ENCODE results near the gene TBKBP1.
A peak's percentile ranks its signal among the peaks of the same experiment; 100 is the strongest.

The TBKBP1 gene

DNA sequence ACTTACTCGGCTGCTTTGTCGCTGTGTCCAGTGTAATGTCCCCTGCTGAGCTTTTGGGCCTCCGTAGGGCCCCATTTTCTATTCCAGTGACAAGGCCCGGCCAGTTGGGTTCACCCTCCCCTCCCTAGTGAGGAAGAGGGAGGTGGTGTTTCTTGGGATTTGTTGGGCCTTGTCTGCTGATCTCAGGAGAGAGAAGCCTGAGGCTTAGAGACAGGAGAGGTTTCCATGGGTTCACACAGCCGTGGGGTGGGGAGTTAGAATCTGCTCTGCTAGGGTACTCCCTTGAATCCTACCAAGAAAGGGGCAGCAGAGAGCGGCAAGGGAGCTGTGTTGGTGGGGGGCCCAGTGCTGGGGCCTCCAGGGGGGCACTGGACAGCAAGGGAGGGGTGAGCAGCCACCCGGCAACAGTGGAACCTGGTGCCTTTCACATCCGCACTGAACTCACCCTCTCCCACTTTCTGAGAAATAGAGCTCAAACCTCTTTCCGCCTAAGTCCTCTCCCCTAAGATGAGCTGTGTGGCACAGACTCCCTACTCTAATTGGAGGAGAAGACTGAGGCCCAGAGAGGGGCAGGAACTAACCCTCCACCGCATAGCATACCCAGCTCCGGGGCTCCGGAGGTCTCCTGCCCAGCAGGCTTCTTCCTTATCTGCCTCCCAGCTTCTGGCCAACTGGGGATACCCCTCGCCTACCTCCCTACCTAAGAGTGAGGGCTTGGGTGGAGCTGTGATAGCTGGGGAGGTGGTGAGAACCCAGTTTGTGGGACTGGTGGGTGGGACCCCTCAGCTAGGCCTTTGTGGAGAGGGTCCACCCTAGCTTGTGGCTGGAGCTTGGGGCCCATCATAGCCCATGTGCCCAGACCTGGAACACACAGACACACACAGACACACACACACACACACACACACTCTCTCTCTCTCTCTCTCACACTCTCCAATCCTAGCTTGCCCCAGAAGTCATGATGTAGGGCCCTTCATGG, 6.8 kb downstream of the TBKBP1 start:
- DNase-seq: peak; percentile 19

DNA sequence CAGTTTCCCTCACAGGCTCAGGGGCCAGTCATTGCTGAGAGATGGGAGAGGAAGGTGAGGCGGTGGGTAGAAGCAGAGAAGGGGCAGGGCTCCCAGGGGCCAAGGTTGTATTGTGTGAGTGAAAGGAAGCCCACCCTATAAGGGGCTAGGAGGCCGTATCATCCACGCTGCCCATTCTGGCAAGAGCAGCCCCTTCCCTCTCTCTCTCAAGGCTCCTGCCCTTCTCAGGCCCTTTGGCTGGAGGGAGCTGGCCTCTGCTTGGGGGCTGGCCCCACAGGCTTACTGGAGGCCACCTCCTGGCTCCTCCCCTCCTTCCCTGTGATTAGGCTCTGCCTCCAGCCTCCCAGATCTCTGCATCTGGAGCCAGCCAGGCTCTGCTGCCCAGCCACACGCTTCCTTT, 7.6 kb downstream of the TBKBP1 start:
- DNase-seq: no peak

DNA sequence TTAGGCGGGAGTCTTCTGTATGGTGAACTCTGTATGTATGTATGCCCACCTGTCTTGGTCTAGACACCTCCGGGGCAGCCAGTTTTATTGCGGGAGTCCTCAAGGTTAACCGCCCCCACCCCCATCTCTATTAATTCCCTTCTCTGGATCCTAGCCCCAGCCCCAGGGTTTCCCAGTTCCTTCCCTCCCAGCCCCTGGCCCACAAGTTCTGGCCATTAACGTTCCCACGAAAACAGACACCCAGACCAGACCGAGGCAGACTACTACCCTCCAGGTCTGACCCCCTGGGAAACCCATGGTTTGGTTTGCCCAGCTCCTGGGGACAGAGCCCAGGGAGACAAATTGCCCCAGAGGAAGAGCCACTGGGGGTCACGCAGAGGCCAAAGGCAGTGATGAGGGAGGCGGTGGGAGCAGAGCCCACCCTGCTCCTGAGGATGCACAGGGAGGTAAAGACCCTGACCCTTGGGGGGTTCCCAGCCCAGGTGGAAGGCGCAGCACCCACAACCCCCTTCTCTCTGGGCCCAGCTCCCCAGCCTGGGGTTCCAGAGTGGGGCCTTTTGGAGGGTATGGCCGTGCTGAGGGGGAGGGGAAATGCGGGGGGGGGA, 8.5 kb downstream of the TBKBP1 start:
- no peak for DNase-seq

DNA sequence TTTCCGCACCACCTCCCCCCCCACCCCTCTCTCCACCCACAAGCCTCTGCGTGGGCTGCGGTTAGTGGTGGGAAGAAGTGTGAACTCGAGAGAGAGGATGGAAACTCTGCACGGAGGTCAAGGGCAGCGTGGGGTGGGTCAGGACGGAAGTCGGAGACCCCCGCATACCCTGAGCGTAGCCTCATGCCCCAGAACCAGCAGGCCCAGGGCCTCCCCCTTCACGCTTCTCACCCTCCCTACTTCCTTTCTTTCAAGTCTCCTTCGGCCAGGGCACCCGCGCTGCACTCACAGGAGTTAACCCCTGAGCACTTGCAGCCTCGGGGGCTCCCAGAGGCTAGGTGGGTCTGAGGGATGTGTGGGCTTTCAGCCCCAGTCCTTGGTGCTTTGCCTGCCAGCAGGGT, 9.2 kb downstream of the TBKBP1 start:
- DNase-seq: no peak

DNA sequence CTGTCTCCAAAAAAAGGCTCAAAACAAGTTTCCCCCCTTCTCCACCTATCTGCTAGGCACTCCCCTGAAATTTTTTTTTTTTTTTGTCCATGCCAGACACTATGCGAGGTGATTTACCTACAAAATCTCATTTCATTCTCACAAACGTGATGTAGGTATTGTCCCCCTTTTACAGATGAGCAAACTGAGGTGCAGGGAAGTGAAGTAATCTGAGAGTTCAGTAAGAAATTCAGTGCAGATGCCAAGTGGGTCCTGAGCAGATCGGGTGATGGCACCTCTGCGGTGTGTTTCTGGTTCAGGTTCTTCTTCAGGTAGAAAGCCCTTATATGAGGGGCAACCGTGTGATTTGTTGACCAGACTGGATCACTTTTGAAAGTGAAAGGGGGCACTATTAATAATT, 9.7 kb downstream of the TBKBP1 start:
- DNase-seq: no peak

DNA sequence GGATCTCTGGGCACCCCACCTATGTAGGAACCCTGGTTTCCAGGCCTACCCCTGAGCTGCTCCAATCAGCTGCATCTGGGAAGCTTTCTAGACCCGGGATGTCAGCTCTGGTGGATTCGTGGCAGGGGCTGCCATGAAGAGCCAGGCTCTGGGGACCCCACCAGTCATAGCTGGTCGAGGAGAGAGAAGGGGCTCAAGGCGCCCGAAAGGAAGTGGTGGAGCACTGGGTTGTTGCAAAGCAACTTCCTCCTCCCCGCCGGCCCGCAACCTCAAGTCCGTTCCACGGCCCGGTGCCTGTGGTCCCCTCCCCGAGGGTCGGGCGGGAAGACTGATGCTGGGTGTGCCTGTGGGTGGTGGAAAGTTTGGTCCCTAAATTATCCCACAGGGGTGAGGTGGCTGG, 10.2 kb downstream of the TBKBP1 start:
- DNase-seq: peak; percentile 21

DNA sequence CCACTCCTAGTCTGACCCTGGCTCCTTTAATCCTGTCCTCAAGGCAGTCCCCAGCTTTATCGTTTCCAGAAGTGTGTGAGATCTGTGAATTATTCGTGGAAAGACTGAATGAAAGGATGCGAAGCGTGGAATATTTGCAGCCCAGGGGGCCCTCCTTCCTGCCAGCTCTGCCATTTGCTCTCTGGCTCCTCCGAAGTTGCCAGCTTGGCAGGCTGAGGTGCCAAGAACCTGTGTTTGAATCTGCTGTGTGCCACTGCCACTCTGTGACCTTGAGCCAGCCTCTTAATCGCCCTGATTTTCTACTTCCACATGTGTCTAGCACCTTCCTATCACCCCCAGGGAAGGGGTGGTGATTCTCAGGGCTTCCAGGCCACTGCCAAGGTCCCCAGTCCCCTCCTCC, 10.8 kb downstream of the TBKBP1 start:
- peak; percentile 12 for DNase-seq

DNA sequence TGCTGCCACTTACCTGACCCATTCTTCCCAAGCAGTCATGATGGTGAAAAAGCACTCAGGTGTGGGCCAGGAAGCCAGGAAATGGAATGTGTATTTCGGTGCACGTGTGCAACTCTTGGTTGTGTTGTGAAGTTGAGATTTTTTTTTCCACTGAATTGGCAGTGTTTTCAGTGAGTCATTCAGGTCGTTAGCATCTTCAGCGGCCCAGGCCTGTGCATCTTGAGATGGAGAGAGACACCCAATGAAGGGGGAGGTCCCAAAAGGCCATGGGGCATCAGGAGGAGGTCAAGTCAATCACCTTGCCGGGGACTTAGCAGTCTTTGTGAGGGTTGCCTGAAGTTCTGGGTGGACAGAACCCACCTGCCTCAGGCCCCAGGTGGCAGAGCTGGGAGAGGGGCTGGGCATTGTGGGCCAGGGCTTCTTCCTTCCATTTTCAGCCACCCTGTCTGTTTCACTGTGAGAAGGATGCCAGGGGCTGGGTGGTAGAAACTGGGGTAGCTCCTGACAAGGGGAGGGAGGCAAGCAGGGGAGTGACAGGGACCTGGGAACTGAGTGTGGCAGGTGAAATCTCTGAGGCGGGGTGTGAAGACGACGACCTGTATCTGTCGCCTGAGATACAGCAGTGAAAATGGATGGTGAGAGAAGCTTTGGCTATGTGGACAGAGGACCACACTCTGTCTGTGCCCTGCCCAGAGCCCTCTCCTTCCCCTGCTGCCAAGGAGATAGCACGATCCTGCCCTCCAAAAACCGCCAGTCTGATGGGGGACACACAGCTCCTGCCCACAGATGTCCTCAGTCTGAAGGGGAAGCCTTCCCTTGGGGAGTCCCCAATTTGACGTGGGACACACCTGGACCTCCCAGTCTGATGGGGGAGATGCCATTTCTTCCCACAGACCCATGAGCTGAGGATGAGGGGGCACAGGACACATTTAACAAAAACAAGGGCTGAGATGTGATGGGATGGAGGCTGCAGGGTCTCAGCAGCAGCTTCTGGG, 11.9 kb downstream of the TBKBP1 start:
- DNase-seq: peak; percentile 7

DNA sequence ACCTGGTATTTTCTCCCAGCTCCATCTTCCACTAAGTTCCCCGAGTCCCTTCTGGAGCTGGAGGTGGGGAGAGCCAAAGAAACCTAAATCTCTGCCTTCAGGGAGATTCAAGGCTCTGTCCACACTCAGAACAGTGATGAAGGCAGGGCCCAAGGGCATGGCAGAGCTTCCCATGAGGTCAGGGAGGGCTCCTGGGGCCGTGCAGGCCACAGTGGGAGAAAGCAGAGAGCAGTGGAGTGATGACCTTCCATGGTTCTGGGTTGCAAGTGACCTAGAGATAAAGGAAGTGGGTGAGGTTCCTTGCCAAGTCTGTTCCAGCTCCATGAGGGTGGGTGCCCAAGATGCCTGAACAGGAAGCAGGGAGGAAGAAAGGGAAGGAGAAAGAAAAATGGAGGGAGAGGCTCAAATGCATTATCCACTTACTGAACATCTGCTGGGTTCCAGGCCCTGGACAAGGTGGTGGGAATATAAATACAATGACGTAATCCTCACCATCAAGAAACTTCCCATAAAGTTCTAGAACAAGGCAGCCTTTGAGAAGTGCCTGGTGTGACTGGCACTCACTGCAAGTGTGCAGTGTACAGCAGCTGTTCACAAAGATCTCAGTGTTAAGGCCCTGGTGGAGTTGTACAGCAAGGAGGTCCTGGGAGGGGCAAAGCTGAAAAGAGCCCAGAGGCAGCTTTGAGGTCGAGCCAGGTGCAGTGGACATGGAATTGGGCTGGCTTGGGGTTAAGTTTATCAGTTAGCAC, 13.3 kb downstream of the TBKBP1 start:
- DNase-seq: peak; percentile 52

DNA sequence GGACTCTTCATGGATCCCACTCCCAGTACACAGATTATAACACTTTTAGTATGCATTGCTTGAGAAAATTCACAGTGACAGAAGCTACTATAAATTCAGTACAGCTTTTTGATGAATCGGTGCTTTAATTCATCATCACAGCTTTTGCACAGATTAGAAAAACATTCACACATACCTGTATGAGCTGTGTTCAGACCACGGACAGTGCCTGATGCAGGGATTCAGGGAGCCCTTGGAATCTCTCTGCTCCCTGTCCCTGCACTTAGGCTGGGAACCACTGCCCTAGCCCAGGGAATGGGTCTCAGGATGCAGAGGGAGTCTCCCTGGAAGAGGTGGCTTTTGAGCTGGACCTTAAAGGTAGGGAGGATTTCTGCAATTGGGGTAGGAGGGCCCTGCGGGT, 13.9 kb downstream of the TBKBP1 start:
- no peak for DNase-seq

DNA sequence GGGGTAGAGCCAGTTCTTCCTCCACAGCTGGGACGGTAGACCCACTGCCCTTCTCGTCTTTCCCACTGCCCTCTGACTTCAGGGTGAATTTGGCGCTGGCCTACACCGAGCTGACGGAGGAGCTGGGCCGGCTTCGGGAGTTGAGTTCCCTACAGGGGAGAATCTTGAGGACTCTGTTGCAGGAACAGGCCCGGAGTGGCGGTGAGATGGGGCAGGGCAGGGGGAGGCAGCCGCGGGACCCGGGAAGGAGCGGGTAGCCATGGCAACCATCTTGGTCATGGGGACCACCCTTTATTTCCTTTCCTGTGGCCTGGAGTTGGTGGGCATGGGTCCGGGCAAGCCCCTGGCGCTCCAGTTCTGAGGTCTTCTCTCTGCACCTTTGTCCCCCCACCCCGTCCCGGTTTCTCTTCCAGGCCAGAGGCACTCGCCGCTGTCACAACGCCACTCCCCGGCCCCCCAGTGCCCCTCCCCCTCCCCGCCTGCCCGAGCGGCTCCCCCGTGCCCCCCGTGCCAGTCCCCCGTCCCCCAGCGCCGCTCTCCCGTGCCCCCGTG, 14.4 kb downstream of the TBKBP1 start:
- DNase-seq: no peak

DNA sequence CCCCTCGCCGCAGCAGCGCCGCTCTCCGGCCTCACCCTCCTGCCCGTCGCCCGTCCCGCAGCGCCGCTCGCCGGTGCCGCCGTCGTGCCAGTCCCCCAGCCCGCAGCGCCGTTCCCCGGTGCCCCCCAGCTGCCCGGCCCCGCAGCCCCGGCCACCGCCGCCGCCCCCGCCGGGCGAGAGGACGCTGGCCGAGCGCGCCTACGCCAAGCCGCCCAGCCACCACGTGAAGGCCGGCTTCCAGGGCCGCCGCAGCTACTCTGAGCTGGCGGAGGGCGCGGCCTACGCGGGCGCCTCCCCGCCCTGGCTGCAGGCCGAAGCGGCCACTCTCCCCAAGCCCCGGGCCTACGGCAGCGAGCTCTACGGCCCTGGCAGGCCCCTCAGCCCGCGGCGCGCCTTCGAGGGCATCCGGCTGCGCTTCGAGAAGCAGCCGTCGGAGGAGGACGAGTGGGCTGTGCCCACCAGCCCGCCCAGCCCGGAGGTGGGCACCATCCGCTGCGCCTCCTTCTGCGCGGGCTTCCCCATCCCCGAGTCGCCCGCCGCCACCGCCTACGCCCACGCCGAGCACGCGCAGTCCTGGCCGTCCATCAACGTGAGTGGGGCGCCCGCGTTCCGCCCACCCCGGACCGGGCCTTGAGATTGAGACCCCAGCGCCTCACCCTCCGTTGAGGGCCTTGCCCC, 15.0 kb downstream of the TBKBP1 start:
- DNase-seq: peak; percentile 72

DNA sequence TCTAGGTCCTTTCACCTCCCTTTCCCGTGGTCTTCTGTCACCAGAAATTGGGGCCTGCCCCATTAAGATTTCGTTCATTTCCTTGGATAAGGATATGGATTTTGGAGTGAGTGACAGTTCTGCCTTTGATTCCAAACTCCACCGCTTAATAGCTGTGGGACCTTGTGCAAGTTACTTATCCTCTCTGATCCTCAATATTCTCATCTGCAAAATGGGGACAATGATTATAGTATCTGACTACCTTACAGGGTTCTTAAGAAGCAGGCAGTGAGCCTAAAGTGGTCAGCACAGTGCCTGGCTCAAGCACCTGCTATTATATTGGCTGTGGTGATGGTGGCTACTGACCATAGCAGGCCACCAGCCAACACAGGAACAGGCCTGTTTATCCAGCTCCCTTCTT, 15.6 kb downstream of the TBKBP1 start:
- DNase-seq: no peak

DNA sequence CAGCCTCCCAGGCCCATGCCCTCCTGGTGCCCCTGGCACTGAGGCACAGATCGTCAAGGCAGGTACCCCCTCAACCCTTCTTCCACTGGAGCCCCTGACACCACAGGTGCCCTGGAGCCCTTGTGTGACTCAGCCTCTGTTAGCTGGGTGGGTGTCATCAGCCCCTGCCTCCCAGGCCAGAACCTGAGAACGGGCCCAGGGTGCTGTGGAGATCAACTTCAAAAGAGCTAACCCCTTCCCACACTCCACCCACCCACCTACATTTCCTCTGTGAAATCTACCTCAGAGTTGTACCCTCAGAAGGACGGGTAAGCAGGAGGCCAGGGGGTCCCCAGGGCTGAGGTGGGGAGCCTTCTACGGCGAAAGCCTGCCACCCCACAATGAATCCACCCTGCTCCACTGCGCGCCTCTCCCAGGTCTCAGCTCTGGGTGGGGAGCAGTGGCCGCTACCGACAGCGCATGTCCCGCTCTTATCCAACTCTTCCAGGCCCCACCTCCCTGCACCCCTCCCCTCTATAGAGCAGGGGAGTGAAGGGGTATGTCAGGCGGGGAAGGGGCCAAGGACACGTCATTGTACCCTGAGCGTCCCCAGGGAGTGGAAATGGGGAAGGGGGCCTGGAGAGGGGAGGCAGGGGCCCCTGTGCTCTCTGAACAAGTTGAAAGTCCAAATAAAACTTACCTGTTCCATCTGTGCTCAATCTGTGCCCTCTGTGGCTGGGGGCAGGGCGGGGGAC, 17.6 kb downstream of the TBKBP1 start:
- no peak for DNase-seq

DNA sequence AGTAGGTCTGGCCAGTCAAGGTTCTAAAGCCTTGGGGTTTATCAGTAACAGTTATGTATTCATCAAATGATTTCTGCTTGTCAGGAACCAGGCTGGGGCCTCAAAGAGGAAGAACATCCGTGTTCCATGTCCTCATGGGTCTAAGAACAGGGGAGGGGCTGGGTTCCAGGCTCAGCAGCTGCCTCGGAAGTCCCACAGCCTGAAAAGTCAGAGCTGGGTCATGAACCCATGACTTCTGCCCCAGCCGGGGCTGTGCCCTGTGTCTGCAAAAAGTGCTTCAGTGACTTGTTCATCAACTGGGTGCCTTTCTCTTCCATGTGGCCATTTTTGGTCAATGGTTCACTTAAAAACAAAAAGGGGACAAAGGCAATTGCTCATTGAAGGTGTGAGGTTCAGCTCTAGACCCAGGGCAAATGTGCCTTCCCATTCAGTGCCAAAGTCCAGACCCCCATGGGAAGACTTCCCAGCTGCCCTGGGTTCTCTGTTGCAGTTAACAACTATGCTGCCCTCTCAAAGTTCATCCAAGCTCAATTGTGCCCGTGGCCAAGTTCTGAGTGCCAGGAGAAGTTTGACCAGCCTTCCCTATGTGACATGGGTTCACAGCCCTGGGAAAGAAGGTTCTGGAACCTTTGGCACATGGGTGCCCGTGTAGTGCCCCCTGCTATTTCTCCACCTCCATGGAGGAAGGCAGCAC, 18.5 kb downstream of the TBKBP1 start:
- DNase-seq: no peak

DNA sequence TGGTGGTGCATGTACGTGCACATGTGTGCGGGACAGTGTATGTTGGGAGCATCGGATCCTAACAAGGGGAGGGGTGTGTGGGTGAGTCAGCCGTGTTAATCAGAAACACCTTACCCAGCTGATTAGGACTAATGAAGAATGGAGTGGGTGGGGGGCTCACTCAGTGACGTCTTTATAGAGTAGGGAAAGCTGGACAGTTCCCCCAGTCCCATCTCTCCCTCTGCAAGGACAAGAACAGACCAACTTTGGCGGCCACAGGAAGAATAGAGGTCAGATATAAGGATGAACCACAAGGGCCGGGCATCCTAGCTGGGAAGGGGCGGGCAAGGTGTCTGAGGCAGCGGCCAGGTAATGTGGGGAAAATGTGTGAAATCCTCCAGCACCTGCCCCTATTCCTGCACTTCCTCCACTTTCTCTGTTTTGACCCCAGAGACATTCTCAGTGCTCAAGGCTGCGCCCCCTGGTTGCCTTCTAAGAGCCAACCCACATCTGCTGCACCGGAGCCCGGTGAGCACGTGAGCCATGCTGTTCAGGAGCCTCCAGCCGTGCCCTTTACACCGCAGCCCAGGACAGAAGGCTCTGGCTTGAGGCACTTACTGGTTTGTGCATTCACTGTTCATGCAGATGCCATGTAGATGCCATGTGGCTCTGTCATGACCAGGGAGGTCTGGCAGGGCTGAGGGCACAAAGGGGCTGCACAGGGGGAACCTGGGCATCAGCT, 20.2 kb downstream of the TBKBP1 start:
- no peak for DNase-seq

DNA sequence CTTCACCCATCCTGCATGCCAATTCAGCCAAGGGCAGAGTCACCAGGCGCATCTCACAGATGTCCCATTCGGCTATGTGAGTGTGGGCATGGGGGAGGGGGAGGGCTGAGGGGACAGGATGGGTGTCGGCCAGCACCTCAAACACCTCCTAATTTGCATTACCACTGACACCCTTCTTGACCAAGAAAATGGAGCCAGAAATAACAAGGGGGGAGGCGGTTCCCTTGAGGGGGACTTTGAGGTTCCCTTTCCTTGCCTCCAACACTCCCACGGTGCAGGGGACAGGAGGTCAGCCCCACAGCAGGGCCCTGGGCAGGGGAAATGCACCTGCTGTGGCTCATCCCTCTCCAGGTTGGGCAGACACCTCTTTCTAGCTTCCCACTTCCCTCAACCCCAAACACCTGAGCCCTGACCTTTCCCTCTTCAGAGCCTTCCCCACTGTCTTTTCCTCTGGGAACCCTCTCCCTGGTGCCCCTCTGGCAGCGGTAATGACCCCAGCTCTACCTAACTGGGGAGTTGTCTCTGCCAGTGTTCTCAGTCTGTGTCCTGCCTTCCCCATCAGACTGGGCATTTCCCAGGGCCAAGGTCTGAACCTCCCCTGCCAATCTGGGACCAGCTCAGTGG, 20.9 kb downstream of the TBKBP1 start:
- DNase-seq: no peak

DNA sequence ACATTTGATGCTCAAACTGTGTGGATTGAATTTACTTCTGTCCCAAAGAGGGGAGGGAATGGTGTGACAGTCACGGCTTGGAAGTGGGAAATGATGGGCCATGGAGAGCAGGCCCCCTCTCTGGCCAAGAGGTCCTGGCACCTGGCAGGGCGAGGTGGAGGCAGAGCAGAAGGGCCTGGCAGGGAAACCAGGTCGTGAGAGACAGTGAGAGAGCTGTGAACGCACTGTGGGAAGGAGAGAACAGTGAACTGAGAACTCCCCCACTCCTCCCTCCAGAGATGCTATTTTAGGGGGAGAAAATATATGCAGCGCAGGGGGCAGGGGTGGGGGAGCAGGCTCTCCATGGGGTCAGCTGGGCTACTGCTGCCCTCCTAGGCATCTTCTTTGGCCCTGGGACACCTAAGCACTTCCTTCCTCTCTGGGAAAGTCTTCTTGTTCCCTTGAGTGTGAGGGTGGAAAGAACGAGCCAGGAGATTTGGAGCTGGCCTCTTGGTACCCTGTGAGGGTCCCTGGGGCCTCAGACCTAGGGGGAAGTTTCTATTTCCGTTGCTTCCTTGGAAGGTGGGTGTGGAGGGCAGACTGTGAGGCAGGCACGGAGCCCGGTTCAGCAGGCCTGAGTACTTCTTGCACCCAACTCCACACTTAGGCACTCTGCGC, 21.8 kb downstream of the TBKBP1 start:
- DNase-seq: no peak

All from left hindlimb (tissue), 1 donor.